HCT116 (cell line): Measurements from ENCODE around the gene PACRG.

Source experiments
- CEBPB ChIP-seq: IDR thresholded peaks from 2 replicates; pipeline ENCODE4 v1.6.1; 2012; ENCODE audit warnings: low read depth
- CTCF ChIP-seq, 3 experiments: fragments of 200-600 bp in 1 of 3; sonication (generic) in 1 of 3; IDR thresholded peaks in 2 of 3; conservative IDR thresholded peaks in 1 of 3; 2 replicates each; pipeline ENCODE4 v1.5.1; 2012 to 2017; ENCODE audit warnings: low read depth in 2 of 3, low read length in 2 of 3, antibody characterized with exemption in 1 of 3, borderline replicate concordance in 1 of 3, control low read depth in 1 of 3, mild to moderate bottlenecking in 1 of 3, mixed read lengths in 1 of 3, mixed run types in 1 of 3, moderate library complexity in 1 of 3; ENCODE audit not compliant: insufficient read depth in 1 of 3
- EZH2 ChIP-seq: fragments of 200-600 bp; sonication (generic); IDR thresholded peaks from 2 replicates; pipeline ENCODE4 v1.6.1; 2017; ENCODE audit warnings: antibody characterized with exemption, mixed run types
- EZH2phosphoT487 ChIP-seq: fragments of 200-600 bp; IDR thresholded peaks from 2 replicates; pipeline ENCODE4 v1.6.1; 2018; ENCODE audit warnings: antibody characterized with exemption, borderline replicate concordance
- POLR2A ChIP-seq: IDR thresholded peaks from 2 replicates; pipeline ENCODE4 v1.7.0; 2011; ENCODE audit warnings: borderline replicate concordance; ENCODE audit not compliant: insufficient read depth, insufficient read length; ENCODE audit errors: extremely low read depth
- POLR2AphosphoS5 ChIP-seq: IDR thresholded peaks from 2 replicates; pipeline ENCODE4 v1.6.1; 2011; ENCODE audit warnings: mild to moderate bottlenecking, low read depth, low read length, moderate library complexity
- RAD21 ChIP-seq: IDR thresholded peaks from 2 replicates; pipeline ENCODE4 v1.6.1; 2012; ENCODE audit warnings: low read depth, mild to moderate bottlenecking
- REST ChIP-seq: IDR thresholded peaks from 2 replicates; pipeline ENCODE4 v1.6.1; 2012; ENCODE audit warnings: low read depth
- TCF7L2 ChIP-seq: IDR thresholded peaks from 2 replicates; pipeline ENCODE4 v1.7.0; 2011; ENCODE audit warnings: borderline replicate concordance, inconsistent platforms; ENCODE audit not compliant: insufficient read depth, insufficient read length; ENCODE audit errors: extremely low read depth
- YY1 ChIP-seq: IDR thresholded peaks from 2 replicates; pipeline ENCODE4 v1.6.1; 2011; ENCODE audit warnings: low read length, low read depth, moderate library complexity, mild to moderate bottlenecking; ENCODE audit not compliant: insufficient replicate concordance; ENCODE audit errors: extremely low read depth

GRCh38 chr6:162726947-162727321, 840 bp upstream of the PACRG start:
- TF ChIP-seq CTCF (IDR thresholded peaks at IDR 0.05 in 2 of 3, conservative IDR thresholded peaks at IDR 0.05 in 1 of 3; ENCODE audit: borderline replicate concordance in 1 of 3, insufficient read depth in 1 of 3, low read depth in 2 of 3, low read length in 2 of 3) (no peak), EZH2 (no peak), RAD21 (no peak), REST (no peak), TCF7L2 (no peak), CEBPB (no peak), YY1 (no peak), POLR2A (no peak), POLR2AphosphoS5 (no peak), EZH2phosphoT487 (no peak)
